Astrocyte (in vitro differentiated cells and primary cell): ENCODE results near the gene RNF145. TPM values are rescaled to one million over a fixed set of nuclear protein-coding genes. Genes with fewer than 3 reads are reported as not detected.
"Not testable (repeated sequence)": the region's sequence is repeated elsewhere in the genome, so short reads cannot be mapped to it uniquely, and the experiment has no call there.

Experiments used
- DNase-seq: peaks from one replicate; pipeline ENCODE4 v3.0.0-alpha.2; 2010; ENCODE audit warnings: low read depth
- FAIRE-seq: peaks from 2 replicates; lab custom pipeline; 2011; peaks lifted over from hg19 to GRCh38; lab: Jason Lieb, UNC
- H2AFZ ChIP-seq: 2 replicates; pipeline ENCODE4 v1.6.0; 2012; ENCODE audit warnings: low read depth, low read length, inconsistent platforms
- H3K27ac ChIP-seq: 2 replicates; pipeline ENCODE4 v1.5.1; 2011; ENCODE audit warnings: low read depth, low read length, inconsistent platforms
- H3K27me3 ChIP-seq: 2 replicates; pipeline ENCODE4 v1.6.0; 2011; ENCODE audit warnings: low read length, inconsistent platforms; ENCODE audit not compliant: insufficient read depth
- H3K36me3 ChIP-seq: 2 replicates; pipeline ENCODE4 v1.5.1; 2011; ENCODE audit warnings: low read length, inconsistent platforms; ENCODE audit not compliant: insufficient read depth
- H3K4me1 ChIP-seq: 2 replicates; pipeline ENCODE4 v1.5.1; 2011; ENCODE audit warnings: low read length, inconsistent platforms; ENCODE audit not compliant: insufficient read depth
- H3K4me2 ChIP-seq: 2 replicates; pipeline ENCODE4 v1.6.0; 2012; ENCODE audit warnings: low read length, inconsistent platforms
- H3K4me3 ChIP-seq: 2 replicates; pipeline ENCODE4 v1.5.1; 2011; ENCODE audit warnings: low read depth, mild to moderate bottlenecking, low read length, inconsistent platforms; ENCODE audit not compliant: insufficient read depth
- H3K79me2 ChIP-seq: 2 replicates; pipeline ENCODE4 v1.6.0; 2012; ENCODE audit warnings: mild to moderate bottlenecking, low read length, inconsistent platforms; ENCODE audit not compliant: insufficient read depth
- H3K9ac ChIP-seq: 2 replicates; pipeline ENCODE4 v1.6.0; 2012; ENCODE audit warnings: mild to moderate bottlenecking, low read length, inconsistent platforms
- H3K9me3 ChIP-seq: 2 replicates; pipeline ENCODE4 v1.5.1; 2012; ENCODE audit warnings: low read depth, mild to moderate bottlenecking, low read length, inconsistent platforms; ENCODE audit not compliant: insufficient read depth
- H4K20me1 ChIP-seq: 2 replicates; pipeline ENCODE4 v1.6.0; 2012; ENCODE audit warnings: low read length, inconsistent platforms; ENCODE audit not compliant: insufficient read depth
- H3K27ac Mint-ChIP-seq: one replicate; pipeline ENCODE4 v1.8.0; 2021; ENCODE audit warnings: mild to moderate bottlenecking, mixed read lengths; ENCODE audit not compliant: unreplicated experiment
- H3K27me3 Mint-ChIP-seq: one replicate; pipeline ENCODE4 v1.8.0; 2021; ENCODE audit warnings: low read depth, mixed read lengths; ENCODE audit not compliant: unreplicated experiment
- H3K36me3 Mint-ChIP-seq: one replicate; pipeline ENCODE4 v1.8.0; 2021; ENCODE audit warnings: low read depth, mixed read lengths; ENCODE audit not compliant: unreplicated experiment
- H3K4me1 Mint-ChIP-seq: one replicate; pipeline ENCODE4 v1.8.0; 2021; ENCODE audit warnings: low read depth, mixed read lengths; ENCODE audit not compliant: unreplicated experiment
- H3K4me3 Mint-ChIP-seq: one replicate; pipeline ENCODE4 v1.8.0; 2021; ENCODE audit warnings: mild to moderate bottlenecking, moderate library complexity, mixed read lengths; ENCODE audit not compliant: unreplicated experiment
- H3K9me3 Mint-ChIP-seq: one replicate; pipeline ENCODE4 v1.8.0; 2021; ENCODE audit warnings: mild to moderate bottlenecking, mixed read lengths; ENCODE audit not compliant: unreplicated experiment
- CTCF ChIP-seq: IDR thresholded peaks from 2 replicates; pipeline ENCODE4 v1.5.1; 2011; ENCODE audit warnings: low read depth, mild to moderate bottlenecking, inconsistent platforms, low read length, moderate library complexity; ENCODE audit not compliant: insufficient read depth
- EZH2 ChIP-seq: IDR thresholded peaks from 2 replicates; pipeline ENCODE4 v1.6.1; 2012; ENCODE audit warnings: mild to moderate bottlenecking, low read length, inconsistent platforms; ENCODE audit not compliant: insufficient read depth
- total RNA-seq: library from RNA; stranded (reverse); gene quantifications from 2 replicates; pipeline ENCODE4 v1.2.1, GENCODE V29; 2021

RNF145 gene
- total RNA-seq, 1 donor from 2014 or later, result 54.0 TPM

GRCh38 chr5:159146839-159147238 is 62.5 kb downstream of the RNF145 start:
- Mint-ChIP-seq H3K9me3 (peaks cover 3% of the 10 kb centered on the region), H3K27ac (no peak overlapping the region), H3K4me3 (no peak overlapping the region), H3K27me3 (peaks cover 29% of the 10 kb centered on the region), H3K36me3 (no peaks in the 10 kb centered on the region), H3K4me1 (no peaks in the 10 kb centered on the region)
- Histone ChIP-seq H2AFZ (no peak overlapping the region), H3K27me3 (peaks cover 2% of the 10 kb centered on the region), H3K79me2 (no peaks in the 10 kb centered on the region), H3K4me1 (no peaks in the 10 kb centered on the region), H3K4me3 (no peak overlapping the region), H3K4me2 (no peak overlapping the region), H4K20me1 (no peaks in the 10 kb centered on the region), H3K27ac (no peak overlapping the region), H3K36me3 (no peaks in the 10 kb centered on the region), H3K9me3 (no peaks in the 10 kb centered on the region), H3K9ac (no peak overlapping the region)
- DNase-seq, result no peak
- no peak for FAIRE-seq
- no peak for TF ChIP-seq EZH2
- no peak for TF ChIP-seq CTCF

- not testable (repeated sequence) for H3K9ac ChIP-seq, H3K27me3 ChIP-seq, H3K79me2 ChIP-seq, H3K4me1 ChIP-seq, H4K20me1 ChIP-seq, H3K4me3 ChIP-seq, H3K9me3 Mint-ChIP-seq, FAIRE-seq, H3K9me3 ChIP-seq, H3K36me3 ChIP-seq, H3K36me3 Mint-ChIP-seq, H2AFZ ChIP-seq, H3K4me2 ChIP-seq, H3K27ac Mint-ChIP-seq, H3K4me1 Mint-ChIP-seq, H3K27ac ChIP-seq, DNase-seq, H3K4me3 Mint-ChIP-seq
- H3K27me3 Mint-ChIP-seq, result peaks cover 33% of the 10 kb centered on the region
Observed at GRCh38 chr5:159145160-159145559, 64.2 kb downstream of the RNF145 start.

- Mint-ChIP-seq H3K36me3 (no peaks in the 10 kb centered on the region), H3K27ac (no peak overlapping the region), H3K27me3 (peaks cover 21% of the 10 kb centered on the region), H3K4me1 (peaks cover 7% of the 10 kb centered on the region), H3K4me3 (no peak overlapping the region), H3K9me3 (peaks cover 5% of the 10 kb centered on the region)
- no peak overlapping the region for H2AFZ ChIP-seq
- no peak overlapping the region for H3K4me2 ChIP-seq
- no peak overlapping the region for H3K4me3 ChIP-seq
- H4K20me1 ChIP-seq, result no peaks in the 10 kb centered on the region
- H3K27me3 ChIP-seq, result no peaks in the 10 kb centered on the region
- no peak for DNase-seq
- no peak for TF ChIP-seq CTCF
- no peak for TF ChIP-seq EZH2
- H3K79me2 ChIP-seq, result no peaks in the 10 kb centered on the region
- no peak for FAIRE-seq
- peaks cover 11% of the 10 kb centered on the region for H3K4me1 ChIP-seq
- no peaks in the 10 kb centered on the region for H3K9me3 ChIP-seq
- no peaks in the 10 kb centered on the region for H3K36me3 ChIP-seq
- H3K27ac ChIP-seq, result no peak overlapping the region
- H3K9ac ChIP-seq, result no peak overlapping the region
Observed at GRCh38 chr5:159139802-159140201, 69.6 kb downstream of the RNF145 start.
